Central memory CD8-positive, alpha-beta T cell (primary cell): ENCODE measurements around the gene SELP.
"Not testable (repeated sequence)": the region's sequence is repeated elsewhere in the genome, so short reads cannot be mapped to it uniquely, and the experiment has no call there.

ENCODE experiments used
- ATAC-seq: fragments of 150-1000 bp; cut with Tn5 transposase; replicated peaks from 2 replicates; pipeline ENCODE4 v1.10.0; 2022; ENCODE audit warnings: mild to moderate bottlenecking, moderate FRiP score, moderate number of reproducible peaks; ENCODE audit not compliant: poor library complexity, severe bottlenecking; ENCODE audit errors: extremely low read depth
- DNase-seq, 2 donors: peaks; one replicate each; pipeline ENCODE4 v3.0.0; 2021; ENCODE audit warnings: low spot score in 2 of 2
- H3K27ac Mint-ChIP-seq: one replicate; pipeline ENCODE4 v1.8.0; 2022; ENCODE audit warnings: low read depth, mild to moderate bottlenecking, moderate library complexity, mixed read lengths
- H3K27me3 Mint-ChIP-seq: one replicate; pipeline ENCODE4 v1.8.0; 2022; ENCODE audit warnings: mixed read lengths
- H3K36me3 Mint-ChIP-seq: one replicate; pipeline ENCODE4 v1.8.0; 2022; ENCODE audit warnings: mild to moderate bottlenecking, moderate library complexity, mixed read lengths; ENCODE audit not compliant: insufficient read depth
- H3K4me1 Mint-ChIP-seq: one replicate; pipeline ENCODE4 v1.8.0; 2022; ENCODE audit warnings: mixed read lengths
- H3K4me3 Mint-ChIP-seq: one replicate; pipeline ENCODE4 v1.8.0; 2022; ENCODE audit warnings: mild to moderate bottlenecking, moderate library complexity, mixed read lengths
- H3K9me3 Mint-ChIP-seq: one replicate; pipeline ENCODE4 v1.8.0; 2022; ENCODE audit warnings: mixed read lengths

The SELP gene

DNA sequence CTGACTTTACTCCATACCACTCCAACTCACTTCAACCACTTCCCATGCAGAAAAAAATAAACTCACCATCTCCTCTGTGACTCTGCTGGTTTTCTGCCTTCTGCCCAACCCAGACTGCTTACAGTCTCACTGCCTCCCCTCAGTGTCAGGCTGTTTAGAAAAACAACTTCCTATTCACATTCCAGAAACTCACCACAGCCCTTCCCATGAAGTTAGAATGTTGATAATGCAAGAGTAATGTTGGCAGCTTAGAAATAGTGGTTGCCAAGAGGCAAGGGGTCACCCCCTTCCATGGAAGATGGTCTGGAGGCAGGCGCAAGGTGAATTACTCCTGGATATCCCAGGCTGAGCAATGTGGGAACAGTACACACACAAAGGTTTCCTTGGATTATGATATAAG lies at the start of gene SELP:
Gene SELP, minus strand, starts transcription at position 119 of the 400 bp plus-strand sequence. Its CDS starts 50 bp downstream, at position 69.
- no peaks in the 10 kb centered on the region for H3K27me3 Mint-ChIP-seq
- peaks cover 10% of the 10 kb centered on the region for H3K9me3 Mint-ChIP-seq
- no peak within 1 kb of the TSS for H3K27ac Mint-ChIP-seq
- no peak for DNase-seq
- no peaks in the 10 kb centered on the region for H3K36me3 Mint-ChIP-seq
- peaks cover 18% of the 10 kb centered on the region for H3K4me1 Mint-ChIP-seq
- no peak within 1 kb of the TSS for H3K4me3 Mint-ChIP-seq
- ATAC-seq, result no peak

DNA sequence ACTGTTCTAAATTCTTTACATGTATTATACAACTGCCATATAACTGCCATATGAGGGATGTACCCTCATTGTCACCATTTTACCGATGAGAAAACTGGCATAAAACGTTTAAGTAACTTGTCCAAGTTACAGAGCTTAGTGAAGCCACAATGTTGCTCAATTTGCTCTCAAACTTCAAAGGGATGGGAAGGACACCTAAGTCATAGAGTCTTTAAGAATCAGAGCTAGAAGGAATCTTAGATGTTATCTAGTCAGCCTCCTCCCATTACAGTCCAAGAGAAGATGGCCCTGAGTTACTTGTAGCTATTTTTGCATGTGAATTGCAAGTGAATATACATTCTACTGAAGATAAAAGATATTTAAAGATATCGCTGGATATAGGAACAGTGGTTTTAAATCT lies 49.8 kb upstream of the SELP start:
- Mint-ChIP-seq H3K9me3 (no peaks in the 10 kb centered on the region), H3K4me1 (peaks cover 45% of the 10 kb centered on the region), H3K27me3 (no peaks in the 10 kb centered on the region), H3K36me3 (peaks cover 2% of the 10 kb centered on the region), H3K27ac (no peak overlapping the region), H3K4me3 (no peak overlapping the region)
- ATAC-seq (no peak), DNase-seq (no peak)

DNA sequence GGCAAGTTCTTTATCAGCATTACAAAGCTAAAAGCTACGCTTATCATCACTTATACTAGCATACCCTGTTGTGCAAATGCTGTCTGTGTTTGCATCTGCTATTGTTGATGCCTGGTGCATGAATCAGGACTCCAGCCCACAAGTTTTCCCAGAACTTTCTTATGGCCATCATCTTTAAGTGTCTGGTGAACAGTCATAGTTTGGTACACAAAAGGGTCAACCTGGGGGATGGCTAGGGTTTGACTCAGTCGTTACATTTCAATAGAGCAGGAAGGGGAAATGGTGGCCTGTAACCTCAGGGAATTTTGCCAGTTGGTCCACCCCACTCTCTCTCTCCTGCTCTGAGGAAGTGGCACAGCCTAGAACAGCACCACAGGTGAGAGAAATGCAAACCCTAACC lies 46.1 kb upstream of the SELP start:
- DNase-seq (no peak), ATAC-seq (no peak)
- Mint-ChIP-seq H3K27ac (no peak overlapping the region), H3K9me3 (no peaks in the 10 kb centered on the region), H3K27me3 (no peaks in the 10 kb centered on the region), H3K36me3 (peaks cover 2% of the 10 kb centered on the region), H3K4me1 (peaks cover 37% of the 10 kb centered on the region), H3K4me3 (no peak overlapping the region)

DNA sequence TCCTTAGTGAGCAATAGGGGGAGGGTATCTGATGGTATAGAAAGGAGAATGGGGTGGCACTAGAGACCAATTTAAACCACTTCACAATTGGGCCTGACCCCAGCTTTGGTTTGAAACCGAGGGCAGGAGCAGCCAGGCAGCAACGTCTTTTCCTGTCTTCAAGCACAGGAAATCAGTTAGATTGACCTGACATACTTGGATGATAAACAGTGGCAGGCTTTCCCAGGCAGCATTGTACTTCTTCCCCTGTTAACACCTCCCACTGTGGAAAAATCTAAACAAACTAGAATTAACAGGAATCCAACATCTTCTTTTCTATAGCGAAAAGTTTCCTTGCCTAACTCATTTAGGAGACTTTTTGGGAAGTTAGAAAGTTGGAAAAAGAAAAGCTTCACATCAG lies 40.9 kb upstream of the SELP start:
- Mint-ChIP-seq H3K27ac (no peak overlapping the region), H3K36me3 (peaks cover 7% of the 10 kb centered on the region), H3K27me3 (no peaks in the 10 kb centered on the region), H3K4me3 (no peak overlapping the region), H3K4me1 (peaks cover 50% of the 10 kb centered on the region), H3K9me3 (no peaks in the 10 kb centered on the region)
- no peak for ATAC-seq
- no peak for DNase-seq

DNA sequence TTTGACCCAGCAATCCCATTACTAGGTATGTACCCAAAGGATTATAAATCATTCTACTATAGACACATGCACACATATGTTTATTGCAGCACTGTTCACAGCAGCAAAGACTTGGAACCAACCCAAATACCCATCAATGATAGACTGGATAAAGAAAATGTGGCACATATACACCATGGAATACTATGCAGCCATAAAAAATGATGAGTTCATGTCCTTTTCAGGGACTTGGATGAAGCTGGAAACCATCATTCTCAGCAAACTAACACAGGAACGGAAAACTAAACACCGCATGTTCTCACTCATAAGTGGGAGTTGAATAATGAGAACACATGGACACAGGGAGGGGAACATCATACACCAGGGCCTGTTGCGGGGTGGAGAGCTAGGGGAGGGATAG lies 40.3 kb upstream of the SELP start:
- H3K36me3 Mint-ChIP-seq, H3K27ac Mint-ChIP-seq, H3K4me3 Mint-ChIP-seq, ATAC-seq, H3K9me3 Mint-ChIP-seq, DNase-seq, H3K27me3 Mint-ChIP-seq: not testable (repeated sequence)
- peaks cover 44% of the 10 kb centered on the region for H3K4me1 Mint-ChIP-seq

DNA sequence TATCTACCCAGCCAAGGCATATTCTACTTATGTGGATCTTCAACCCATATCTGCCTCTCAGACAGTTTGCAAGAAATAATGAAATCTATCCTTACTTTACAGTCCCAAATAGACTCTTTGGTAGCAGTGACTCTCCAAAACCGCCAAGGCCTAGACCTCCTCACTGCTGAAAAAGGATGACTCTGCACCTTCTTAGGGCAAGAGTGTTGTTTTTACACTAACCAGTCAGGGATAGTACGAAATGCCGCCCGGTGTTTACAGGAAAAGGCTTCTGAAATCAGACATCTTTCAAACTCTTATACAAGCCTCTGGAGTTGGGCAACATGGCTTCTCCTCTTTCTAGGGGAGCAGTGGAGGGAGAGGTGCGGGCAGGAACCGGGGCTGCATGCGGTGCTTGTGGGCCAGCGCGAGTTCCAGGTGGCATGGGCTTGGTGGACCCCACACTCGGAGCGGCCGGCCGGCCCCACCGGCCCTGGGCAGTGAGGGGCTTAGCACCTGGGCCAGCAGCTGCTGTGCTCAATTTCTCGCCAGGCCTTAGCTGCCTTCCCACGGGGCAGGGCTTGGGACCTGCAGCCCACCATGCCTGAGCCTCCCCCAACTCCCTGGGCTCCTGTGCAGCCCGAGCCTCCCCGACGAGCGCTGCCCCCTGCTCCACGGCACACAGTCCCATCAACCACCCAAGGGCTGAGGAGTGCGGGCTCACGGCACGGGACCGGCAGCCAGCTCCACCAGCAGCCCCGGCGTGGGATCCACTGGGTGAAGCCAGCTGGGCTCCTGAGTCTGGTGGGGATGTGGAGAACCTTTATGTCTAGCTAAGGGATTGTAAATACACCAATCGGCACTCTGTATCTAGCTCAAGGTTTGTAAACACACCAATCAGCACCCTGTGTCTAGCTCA lies 38.0 kb upstream of the SELP start:
- H3K27me3 Mint-ChIP-seq, H3K36me3 Mint-ChIP-seq, DNase-seq, H3K9me3 Mint-ChIP-seq, ATAC-seq: not testable (repeated sequence)
- H3K4me3 Mint-ChIP-seq, result peak overlapping the region; percentile 42
- H3K27ac Mint-ChIP-seq, result peak overlapping the region; percentile 80
- peaks cover 46% of the 10 kb centered on the region for H3K4me1 Mint-ChIP-seq

DNA sequence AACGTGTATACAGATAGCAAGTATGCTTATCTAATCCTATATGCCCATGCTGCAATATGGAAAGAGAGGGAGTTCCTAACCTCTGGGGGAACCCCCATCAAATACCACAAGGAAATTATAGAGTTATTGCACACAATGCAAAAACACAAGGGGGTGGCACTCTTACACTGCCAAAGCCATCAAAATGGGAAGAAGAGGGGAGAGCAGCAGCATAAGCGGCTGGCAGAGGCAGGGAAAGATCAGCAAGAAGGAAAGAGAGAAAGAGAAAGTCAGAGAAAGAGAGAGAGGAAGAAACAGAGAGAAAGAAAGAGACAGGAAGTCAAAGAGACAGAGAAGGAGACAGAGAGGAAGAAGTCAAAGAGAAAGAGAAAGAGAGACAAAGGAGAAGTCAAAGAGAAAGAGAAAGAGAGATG lies 37.3 kb upstream of the SELP start:
- DNase-seq, H3K27me3 Mint-ChIP-seq, H3K36me3 Mint-ChIP-seq, H3K9me3 Mint-ChIP-seq: not testable (repeated sequence)
- H3K4me1 Mint-ChIP-seq, result peaks cover 50% of the 10 kb centered on the region
- ATAC-seq, result peak; percentile 58
- peak overlapping the region; percentile 80 for H3K27ac Mint-ChIP-seq
- H3K4me3 Mint-ChIP-seq, result peak overlapping the region; percentile 42

DNA sequence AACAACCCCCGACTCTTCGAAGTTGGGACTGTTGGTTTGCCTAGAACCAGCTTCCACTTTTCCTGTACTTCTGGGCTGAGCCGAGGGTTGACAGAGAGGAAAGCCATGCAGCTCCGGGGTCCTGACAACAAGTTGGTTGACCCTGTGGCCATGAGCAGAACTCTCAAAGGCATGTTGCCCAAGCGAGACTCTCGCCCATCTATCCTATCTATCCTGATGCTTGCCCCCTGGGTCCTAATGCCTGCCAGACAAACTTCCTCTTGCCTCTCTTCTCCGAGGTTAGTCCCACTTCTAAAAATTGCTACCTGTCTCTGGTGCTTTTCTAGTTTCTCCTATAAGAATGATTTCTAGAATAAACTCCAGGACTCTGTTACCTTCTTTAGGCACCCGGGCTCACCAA lies 32.8 kb upstream of the SELP start:
- Mint-ChIP-seq H3K4me3 (peak overlapping the region; percentile 52), H3K4me1 (peaks cover 52% of the 10 kb centered on the region), H3K27ac (peak overlapping the region; percentile 61)
- not testable (repeated sequence) for ATAC-seq, DNase-seq, H3K27me3 Mint-ChIP-seq, H3K36me3 Mint-ChIP-seq, H3K9me3 Mint-ChIP-seq

GRCh38 chr1:169661066-169661465 lies 31.1 kb upstream of the SELP start:
- H3K4me3 Mint-ChIP-seq, H3K27ac Mint-ChIP-seq, H3K9me3 Mint-ChIP-seq, ATAC-seq, H3K36me3 Mint-ChIP-seq, H3K27me3 Mint-ChIP-seq, DNase-seq: not testable (repeated sequence)
- H3K4me1 Mint-ChIP-seq, result peaks cover 50% of the 10 kb centered on the region

DNA sequence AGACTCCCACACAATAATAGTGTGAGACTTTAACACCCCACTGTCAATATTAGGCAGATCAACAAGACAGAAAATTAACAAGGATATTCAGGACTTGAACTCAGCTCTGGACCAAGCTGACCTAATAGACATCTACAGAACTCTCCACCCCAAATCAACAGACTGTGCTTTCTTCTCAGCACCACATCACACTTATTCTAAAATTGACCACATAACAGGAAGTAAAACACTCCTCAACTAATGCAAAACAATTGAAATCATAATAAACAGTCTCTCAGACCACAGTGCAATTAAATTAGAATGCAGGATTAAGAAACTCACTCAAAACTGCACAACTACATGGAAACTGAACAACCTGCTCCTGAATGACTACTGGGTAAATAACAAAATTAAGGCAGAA lies 28.9 kb upstream of the SELP start:
- H3K36me3 Mint-ChIP-seq, H3K27me3 Mint-ChIP-seq, ATAC-seq, DNase-seq, H3K9me3 Mint-ChIP-seq: not testable (repeated sequence)
- Mint-ChIP-seq H3K27ac (peak overlapping the region; percentile 92), H3K4me3 (peak overlapping the region; percentile 69), H3K4me1 (peaks cover 71% of the 10 kb centered on the region)

DNA sequence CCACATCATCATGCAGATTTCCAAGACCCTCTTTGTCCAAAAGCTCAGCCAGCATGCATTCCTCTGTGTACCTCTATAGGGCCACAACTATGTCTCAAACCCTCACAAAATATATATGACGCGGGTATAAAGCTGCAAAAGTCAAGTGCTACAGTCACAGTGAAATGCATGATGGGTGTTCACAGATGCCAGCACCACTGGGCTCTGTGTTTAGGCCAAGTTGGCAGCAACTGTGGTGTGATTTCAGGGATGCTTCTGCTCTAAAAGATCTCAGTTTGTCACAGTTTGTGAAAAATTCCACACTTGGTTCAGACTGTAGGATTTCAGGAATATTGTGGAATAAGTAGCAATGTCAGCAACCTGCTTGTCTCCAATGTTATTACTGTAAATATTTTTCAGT lies 23.9 kb upstream of the SELP start:
- ATAC-seq (no peak), DNase-seq (no peak)
- Mint-ChIP-seq H3K4me1 (peaks cover 58% of the 10 kb centered on the region), H3K27ac (no peak overlapping the region), H3K9me3 (peaks cover 7% of the 10 kb centered on the region), H3K27me3 (no peaks in the 10 kb centered on the region), H3K36me3 (peaks cover 1% of the 10 kb centered on the region), H3K4me3 (no peak overlapping the region)

- no peak overlapping the region for H3K4me3 Mint-ChIP-seq
- no peaks in the 10 kb centered on the region for H3K27me3 Mint-ChIP-seq
- peaks cover 6% of the 10 kb centered on the region for H3K9me3 Mint-ChIP-seq
- H3K27ac Mint-ChIP-seq, result no peak overlapping the region
- peaks cover 50% of the 10 kb centered on the region for H3K4me1 Mint-ChIP-seq
- peaks cover 1% of the 10 kb centered on the region for H3K36me3 Mint-ChIP-seq
- ATAC-seq (no peak), DNase-seq (no peak)
These were observed 21.1 kb upstream of the SELP start for GRCh38 chr1:169651035-169651434.

DNA sequence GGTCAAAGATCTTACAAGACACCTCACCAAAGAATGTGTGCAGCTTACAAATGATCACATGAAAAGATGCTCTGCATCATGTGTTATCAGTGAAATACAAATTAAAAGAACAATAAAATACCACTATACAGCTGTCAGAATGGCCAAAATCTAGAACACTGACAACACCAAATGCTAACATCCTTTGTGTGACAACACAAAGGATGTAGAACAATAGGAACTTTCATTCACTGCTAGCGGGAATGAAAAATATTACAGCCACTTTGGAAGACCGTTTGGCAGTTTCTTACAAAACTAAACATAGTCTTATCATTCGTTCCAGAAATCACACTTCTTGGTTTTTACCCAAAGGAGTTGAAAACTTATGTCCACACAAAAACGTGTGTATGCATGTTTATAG lies 20.6 kb upstream of the SELP start:
- no peak overlapping the region for H3K4me3 Mint-ChIP-seq

More for the DNA sequence above, 20.6 kb upstream of the SELP start:
- ATAC-seq, result no peak
- H3K27me3 Mint-ChIP-seq, result no peaks in the 10 kb centered on the region
- H3K9me3 Mint-ChIP-seq, result peaks cover 6% of the 10 kb centered on the region
- H3K36me3 Mint-ChIP-seq, result peaks cover 1% of the 10 kb centered on the region
- no peak for DNase-seq
- peaks cover 45% of the 10 kb centered on the region for H3K4me1 Mint-ChIP-seq
- no peak overlapping the region for H3K27ac Mint-ChIP-seq
